Sigmoid colon (tissue), 7 donors: ENCODE data around the gene SNX15. TPM values are rescaled to one million over a fixed set of nuclear protein-coding genes. Genes with fewer than 3 reads are reported as not detected.
A peak's percentile ranks its signal among the peaks of the same experiment; 100 is the strongest.

ENCODE experiments used
- DNase-seq: peaks from one replicate; pipeline ENCODE4 v3.0.0-alpha.2; 2019
- H3K27ac ChIP-seq, 4 donors: fragments of 200-600 bp; sonication (generic); one replicate each; pipeline ENCODE4 v1.5.1; 2016 to 2019; ENCODE audit warnings: mild to moderate bottlenecking in 1 of 4
- H3K27me3 ChIP-seq, 3 donors: fragments of 200-600 bp; sonication (generic); one replicate each; pipeline ENCODE4 v1.5.1; 2019; ENCODE audit warnings: mild to moderate bottlenecking in 1 of 3
- H3K36me3 ChIP-seq, 4 donors: fragments of 200-600 bp; sonication (generic); one replicate each; pipeline ENCODE4 v1.5.1; 2016 to 2019
- H3K4me1 ChIP-seq, 4 donors: fragments of 200-600 bp; sonication (generic); one replicate each; pipeline ENCODE4 v1.5.1; 2017 to 2019
- H3K4me3 ChIP-seq, 4 donors: fragments of 200-600 bp; sonication (generic); one replicate each; pipeline ENCODE4 v1.5.1; 2017 to 2019; ENCODE audit warnings: mild to moderate bottlenecking in 2 of 4, moderate library complexity in 1 of 4
- H3K9me3 ChIP-seq, 4 donors: fragments of 200-600 bp in 3 of 4; sonication (generic) in 3 of 4; one replicate each; pipeline versions ENCODE4 v1.5.1 to v1.6.1; 2013 to 2019
- EP300 ChIP-seq, 4 donors: sonication (generic); formaldehyde crosslinking; IDR thresholded peaks; one replicate each; pipeline ENCODE4 v1.6.1; 2017; ENCODE audit warnings: antibody characterized with exemption in 4 of 4
- POLR2A ChIP-seq, 2 donors: fragments of 450-650 bp; IDR thresholded peaks; one replicate each; pipeline ENCODE4 v1.6.1; 2016; ENCODE audit warnings: antibody characterized with exemption in 2 of 2, mild to moderate bottlenecking in 2 of 2, moderate library complexity in 2 of 2
- POLR2AphosphoS5 ChIP-seq, 4 donors: sonication (generic); formaldehyde crosslinking; IDR thresholded peaks; one replicate each; pipeline ENCODE4 v1.6.1; 2017; ENCODE audit warnings: antibody characterized with exemption in 4 of 4
- WGBS, 2 donors: extraction: QIAGEN DNeasy Blood & Tissue Kit; methylation state at CpG; one replicate each; pipeline ENCODE4 v1.1.7; 2013; 5-methylcytosine and 5-hydroxymethylcytosine counted together
- intact Hi-C: fragments of 100-400 bp; cut with DNase I; formaldehyde crosslinking; loops from one replicate; pipeline ENCODE4 v1.15.1; 2023
- polyA plus RNA-seq, 3 donors: library from polyadenylated mRNA; stranded (reverse); fragments of 200-250 nt; gene quantifications; one replicate each; pipeline ENCODE4 v1.2.3, GENCODE V29; 2013
- total RNA-seq, 4 donors: library from RNA; depleted of rRNA; stranded (reverse); fragments of >200 nt; gene quantifications; one replicate each; pipeline ENCODE4 v1.1.0, GENCODE V29; 2016
- TF ChIP-seq, protein P1 (sequence below), 4 experiments: fragments of 450-650 bp in 3 of 4; fragments of 200-600 bp in 1 of 4; IDR thresholded peaks; one replicate each; pipeline ENCODE4 v1.5.1; 2016 to 2019; ENCODE audit warnings: antibody characterized with exemption in 4 of 4, mild to moderate bottlenecking in 3 of 4, moderate library complexity in 2 of 4
- donor health status: healthy with polysubstance abuse.
- donor health status: Bipolar disorder and iron deficiency.
- donor health status: healthy.

The SNX15 gene
- total and polyA plus RNA-seq, 7 donors, result 20.1 to 36.6 (median 27.6) TPM

DNA sequence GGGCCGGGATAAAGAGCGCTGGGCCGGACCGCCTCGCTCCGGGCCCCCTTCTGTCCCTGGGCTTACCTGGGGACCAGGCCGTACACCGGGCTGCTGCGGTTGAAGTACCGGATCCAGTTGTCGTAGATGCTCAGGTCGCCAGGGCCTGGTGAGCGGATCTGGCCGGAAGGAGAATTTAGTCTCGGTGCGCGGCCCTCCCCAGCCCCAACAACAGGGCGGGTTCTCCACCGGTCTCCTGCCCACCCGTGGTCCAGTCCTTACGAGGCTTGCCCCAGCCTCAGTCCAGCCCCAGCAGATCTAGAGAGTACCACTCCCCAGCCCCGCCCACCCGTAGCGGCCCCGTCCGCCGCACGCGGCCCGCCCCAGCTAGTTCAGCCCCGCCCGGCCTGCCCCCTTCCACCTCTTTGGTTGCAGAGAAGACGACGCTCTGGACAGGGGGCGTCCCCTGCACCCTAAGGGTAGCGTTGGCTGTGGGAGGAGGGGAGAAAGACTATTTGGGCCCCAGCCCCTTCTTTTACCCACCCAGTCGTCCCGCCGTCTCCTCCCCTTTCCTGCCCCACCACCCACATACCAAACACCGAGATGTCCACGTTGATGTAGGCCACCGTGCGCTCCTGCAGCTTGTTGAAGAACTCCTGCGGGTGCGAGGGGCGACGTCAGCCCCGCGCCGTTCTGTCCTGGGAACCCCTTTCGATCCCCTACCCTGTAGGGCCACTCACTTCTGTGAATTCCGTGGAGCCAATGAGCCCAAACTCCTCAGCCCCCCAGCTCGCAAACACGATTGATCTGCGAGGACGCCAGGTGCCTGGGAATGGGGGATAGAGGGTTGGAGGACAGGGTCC, 20.6 kb downstream of the SNX15 start:
- peaks cover 0 to 21% (median 0%) of the 10 kb centered on the region in 4 donors for H3K36me3 ChIP-seq
- H3K9me3 ChIP-seq, result no peaks in the 10 kb centered on the region
- H3K27ac ChIP-seq, result peak overlapping the region; percentile 55 to 60 (median 58)
- WGBS, 2 donors, result 24 to 51% methylated on average over 56 of the region's 56 CpGs
- DNase-seq, result peak; percentile 75
- TF ChIP-seq, protein P1, sequence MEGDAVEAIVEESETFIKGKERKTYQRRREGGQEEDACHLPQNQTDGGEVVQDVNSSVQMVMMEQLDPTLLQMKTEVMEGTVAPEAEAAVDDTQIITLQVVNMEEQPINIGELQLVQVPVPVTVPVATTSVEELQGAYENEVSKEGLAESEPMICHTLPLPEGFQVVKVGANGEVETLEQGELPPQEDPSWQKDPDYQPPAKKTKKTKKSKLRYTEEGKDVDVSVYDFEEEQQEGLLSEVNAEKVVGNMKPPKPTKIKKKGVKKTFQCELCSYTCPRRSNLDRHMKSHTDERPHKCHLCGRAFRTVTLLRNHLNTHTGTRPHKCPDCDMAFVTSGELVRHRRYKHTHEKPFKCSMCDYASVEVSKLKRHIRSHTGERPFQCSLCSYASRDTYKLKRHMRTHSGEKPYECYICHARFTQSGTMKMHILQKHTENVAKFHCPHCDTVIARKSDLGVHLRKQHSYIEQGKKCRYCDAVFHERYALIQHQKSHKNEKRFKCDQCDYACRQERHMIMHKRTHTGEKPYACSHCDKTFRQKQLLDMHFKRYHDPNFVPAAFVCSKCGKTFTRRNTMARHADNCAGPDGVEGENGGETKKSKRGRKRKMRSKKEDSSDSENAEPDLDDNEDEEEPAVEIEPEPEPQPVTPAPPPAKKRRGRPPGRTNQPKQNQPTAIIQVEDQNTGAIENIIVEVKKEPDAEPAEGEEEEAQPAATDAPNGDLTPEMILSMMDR (IDR thresholded peaks at IDR 0.05), result no peak
- TF ChIP-seq POLR2AphosphoS5 (IDR thresholded peaks at IDR 0.05) (no peak), POLR2A (IDR thresholded peaks at IDR 0.05) (no peak), EP300 (IDR thresholded peaks at IDR 0.05) (no peak)
- peaks cover 0 to 23% (median 16%) of the 10 kb centered on the region in 4 donors for H3K4me1 ChIP-seq
- peak overlapping the region; percentile 46 to 60 (median 56) for H3K4me3 ChIP-seq
- H3K27me3 ChIP-seq, result no peaks in the 10 kb centered on the region
- intact Hi-C loops, result no loop called here

DNA sequence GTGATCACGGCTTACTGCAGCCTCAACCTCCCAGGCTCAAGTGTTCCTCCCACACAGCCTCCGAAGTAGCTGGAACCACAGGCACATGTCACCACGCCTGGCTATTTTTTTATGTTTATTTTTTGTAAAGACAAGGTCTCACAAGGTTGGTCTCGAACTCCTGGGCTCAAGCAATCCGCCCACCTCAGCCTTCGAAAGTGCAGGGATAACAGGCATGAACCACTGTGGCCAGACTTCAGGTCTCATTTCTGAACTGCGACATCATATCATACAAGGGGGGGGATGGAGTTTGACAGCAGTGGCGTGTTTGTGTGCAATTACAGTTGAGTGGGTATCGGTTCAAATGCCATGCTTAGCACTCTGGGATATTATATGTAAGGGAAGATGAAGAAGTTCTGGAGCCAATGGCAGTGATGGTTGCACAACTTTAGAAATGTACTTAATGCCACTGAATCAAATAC, 24.2 kb downstream of the SNX15 start:
- intact Hi-C loops, result no loop called here
- H3K27me3 ChIP-seq, result no peaks in the 10 kb centered on the region
- H3K4me3 ChIP-seq, result no peak overlapping the region
- no peaks in the 10 kb centered on the region for H3K36me3 ChIP-seq
- no peak for DNase-seq
- H3K4me1 ChIP-seq, result peaks cover 0 to 19% (median 15%) of the 10 kb centered on the region in 4 donors
- H3K9me3 ChIP-seq, result no peaks in the 10 kb centered on the region
- TF ChIP-seq POLR2A (IDR thresholded peaks at IDR 0.05) (no peak), EP300 (IDR thresholded peaks at IDR 0.05) (no peak), POLR2AphosphoS5 (IDR thresholded peaks at IDR 0.05) (no peak)
- TF ChIP-seq, protein P1 (IDR thresholded peaks at IDR 0.05), result no peak
- WGBS, 2 donors, result 83 to 87% methylated on average over 9 of the region's 9 CpGs
- no peak overlapping the region for H3K27ac ChIP-seq

DNA sequence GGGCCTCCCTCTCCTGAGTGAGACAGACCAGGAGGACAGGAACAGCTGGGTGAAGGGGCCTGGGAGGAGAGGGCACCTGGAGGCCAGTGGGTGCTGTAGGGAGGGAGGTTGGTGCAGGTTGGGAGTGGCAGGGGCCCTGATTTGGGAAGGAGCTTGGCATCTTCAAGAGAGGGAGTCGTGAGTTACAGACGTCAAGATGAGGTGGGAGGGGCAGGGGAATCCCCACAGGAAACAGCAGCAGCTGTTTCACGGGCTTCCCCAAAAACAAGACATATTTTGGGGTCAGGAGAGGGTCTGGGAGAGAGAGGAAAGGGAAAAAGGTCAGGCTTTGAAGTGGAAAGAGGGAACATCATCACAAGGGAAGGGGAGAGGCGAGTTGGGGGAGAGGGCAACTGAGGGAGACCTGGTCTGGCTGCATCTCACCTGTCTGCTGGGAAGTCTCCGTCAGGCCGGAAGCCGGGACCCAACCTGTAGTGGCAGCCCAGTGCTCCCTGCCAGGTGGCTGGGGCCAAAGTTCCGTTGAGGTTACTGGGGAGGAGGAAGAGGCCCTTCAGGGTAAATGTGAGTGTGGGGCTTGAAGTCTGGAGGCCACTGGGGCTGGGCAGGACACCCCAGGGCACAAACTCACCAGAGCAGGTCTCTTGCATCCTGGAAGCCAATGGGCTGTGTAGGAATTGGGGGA, 26.7 kb downstream of the SNX15 start:
- no peak for DNase-seq
- H3K9me3 ChIP-seq, result no peaks in the 10 kb centered on the region
- TF ChIP-seq, protein P1 (IDR thresholded peaks at IDR 0.05), result no peak
- TF ChIP-seq EP300 (IDR thresholded peaks at IDR 0.05), result no peak
- no peak for TF ChIP-seq POLR2AphosphoS5 (IDR thresholded peaks at IDR 0.05)
- no peak for TF ChIP-seq POLR2A (IDR thresholded peaks at IDR 0.05)
- intact Hi-C loops, result no loop called here
- no peaks in the 10 kb centered on the region for H3K36me3 ChIP-seq
- no peaks in the 10 kb centered on the region for H3K4me1 ChIP-seq
- no peaks in the 10 kb centered on the region for H3K27me3 ChIP-seq
- no peak overlapping the region for H3K27ac ChIP-seq
- no peak overlapping the region for H3K4me3 ChIP-seq
- 26 to 39% methylated on average over 8 of the region's 8 CpGs for WGBS, 2 donors

DNA sequence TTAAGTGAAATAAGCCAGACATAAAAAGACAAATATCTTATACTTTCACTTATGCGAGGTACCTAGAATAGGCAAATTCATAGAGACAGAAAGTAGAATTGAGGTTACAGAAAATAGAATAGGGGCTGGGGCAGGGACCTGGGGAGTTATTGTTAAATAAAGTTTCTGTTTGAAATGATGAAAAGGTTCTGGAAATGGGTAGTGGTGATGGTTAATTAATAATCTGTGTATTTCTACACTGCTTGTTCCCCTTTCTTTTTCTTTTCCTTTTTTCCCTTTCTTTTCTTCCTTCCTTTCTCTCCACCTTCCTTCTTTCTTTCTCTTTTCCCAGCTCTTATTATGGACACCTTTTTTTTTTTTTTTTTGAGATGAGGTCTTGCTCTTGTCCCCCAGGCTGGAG, 28.3 kb downstream of the SNX15 start:
- TF ChIP-seq, protein P1 (IDR thresholded peaks at IDR 0.05), result no peak
- no peak overlapping the region for H3K27ac ChIP-seq
- intact Hi-C loops, result no loop called here
- 85% methylated on average over 1 of the region's 1 CpG for WGBS, 2 donors
- no peaks in the 10 kb centered on the region for H3K27me3 ChIP-seq
- no peaks in the 10 kb centered on the region for H3K4me1 ChIP-seq
- H3K4me3 ChIP-seq, result no peak overlapping the region
- H3K36me3 ChIP-seq, result no peaks in the 10 kb centered on the region
- H3K9me3 ChIP-seq, result no peaks in the 10 kb centered on the region
- no peak for DNase-seq
